NCI-H2196 (cell line): Measurements from ENCODE around the gene PDC.
"Not testable (repeated sequence)": the region's sequence is repeated elsewhere in the genome, so short reads cannot be mapped to it uniquely, and the experiment has no call there.

Source experiments
- DNase-seq: peaks from one replicate; lab custom pipeline; 2025; ENCODE audit not compliant: unreplicated experiment; lab: John Stamatoyannopoulos, UW

Gene PDC

GRCh38 chr1:186403632-186404031, 57.3 kb downstream of the PDC start:
- DNase-seq = no peak

GRCh38 chr1:186401446-186401845, 59.5 kb downstream of the PDC start:
- not testable (repeated sequence) for DNase-seq
